ENCODE results near the gene ZNF365.
"Not testable (repeated sequence)": the region's sequence is repeated elsewhere in the genome, so short reads cannot be mapped to it uniquely, and the experiment has no call there.

ZNF365 gene

DNA sequence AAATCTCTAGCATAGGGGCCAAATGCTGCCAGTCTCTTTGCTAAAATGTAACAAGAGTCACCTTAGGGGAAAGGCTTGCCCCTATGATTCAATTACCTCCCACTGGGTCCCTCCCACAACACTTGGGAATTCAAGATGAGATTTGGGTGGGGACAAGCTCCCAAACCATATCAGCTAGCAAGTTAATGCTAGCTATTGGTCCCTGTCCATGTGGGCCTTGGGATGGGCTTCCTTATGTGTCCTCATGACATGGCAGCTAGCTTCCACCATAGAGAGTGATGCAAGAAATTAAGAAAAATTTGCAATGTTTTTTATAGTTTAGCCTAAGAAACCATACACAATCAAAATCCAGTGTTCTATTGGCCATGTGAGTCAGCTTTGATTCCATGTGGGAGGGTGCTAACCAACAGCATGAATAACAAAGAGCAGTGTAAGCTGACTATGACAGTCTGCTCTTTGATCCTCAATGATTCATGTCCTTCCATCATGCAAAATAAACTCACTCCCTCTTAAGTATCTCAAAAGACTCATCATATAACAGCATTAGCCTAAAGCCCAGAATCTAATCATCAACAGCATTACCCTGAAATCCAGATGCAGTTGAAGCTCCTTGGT, 21.7 kb upstream of the ZNF365 start:
- Histone ChIP-seq H3K9ac (no peak overlapping the region), H3K27ac (no peak overlapping the region), H3K36me3 (ENCODE audit: control insufficient read depth, insufficient read depth, low read length) (no peaks in the 10 kb centered on the region), H2AFZ (no peak overlapping the region), H3K79me2 (no peaks in the 10 kb centered on the region), H3K9me3 (ENCODE audit: control insufficient read depth, low read length) (no peaks in the 10 kb centered on the region), H3K27me3 (ENCODE audit: control insufficient read depth, insufficient read depth, low read length) (no peaks in the 10 kb centered on the region), H3K4me3 (ENCODE audit: low read depth, low read length) (no peak overlapping the region), H3K4me2 (ENCODE audit: low read length) (no peak overlapping the region), H3K4me1 (no peaks in the 10 kb centered on the region)
- TF ChIP-seq, protein P1, sequence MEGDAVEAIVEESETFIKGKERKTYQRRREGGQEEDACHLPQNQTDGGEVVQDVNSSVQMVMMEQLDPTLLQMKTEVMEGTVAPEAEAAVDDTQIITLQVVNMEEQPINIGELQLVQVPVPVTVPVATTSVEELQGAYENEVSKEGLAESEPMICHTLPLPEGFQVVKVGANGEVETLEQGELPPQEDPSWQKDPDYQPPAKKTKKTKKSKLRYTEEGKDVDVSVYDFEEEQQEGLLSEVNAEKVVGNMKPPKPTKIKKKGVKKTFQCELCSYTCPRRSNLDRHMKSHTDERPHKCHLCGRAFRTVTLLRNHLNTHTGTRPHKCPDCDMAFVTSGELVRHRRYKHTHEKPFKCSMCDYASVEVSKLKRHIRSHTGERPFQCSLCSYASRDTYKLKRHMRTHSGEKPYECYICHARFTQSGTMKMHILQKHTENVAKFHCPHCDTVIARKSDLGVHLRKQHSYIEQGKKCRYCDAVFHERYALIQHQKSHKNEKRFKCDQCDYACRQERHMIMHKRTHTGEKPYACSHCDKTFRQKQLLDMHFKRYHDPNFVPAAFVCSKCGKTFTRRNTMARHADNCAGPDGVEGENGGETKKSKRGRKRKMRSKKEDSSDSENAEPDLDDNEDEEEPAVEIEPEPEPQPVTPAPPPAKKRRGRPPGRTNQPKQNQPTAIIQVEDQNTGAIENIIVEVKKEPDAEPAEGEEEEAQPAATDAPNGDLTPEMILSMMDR (IDR thresholded peaks at IDR 0.05): no peak

DNA sequence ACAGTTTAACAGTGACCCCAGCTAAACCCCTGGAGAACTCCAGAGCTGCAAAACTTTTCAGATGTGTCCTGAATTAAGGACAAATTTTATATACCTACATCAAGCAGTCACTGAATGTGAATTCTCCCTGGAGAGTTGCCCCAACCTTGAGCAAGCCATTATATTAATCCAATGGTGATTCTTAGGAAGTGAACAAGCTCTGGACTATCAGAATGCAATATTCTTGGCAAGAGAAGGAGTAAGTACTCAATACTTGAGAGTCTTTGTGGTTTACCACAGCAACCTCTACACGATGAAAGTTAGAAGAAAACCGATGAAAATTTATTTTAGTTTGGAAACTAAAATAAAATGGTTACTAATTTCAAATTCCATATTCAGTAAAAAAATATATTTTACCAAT, 19.3 kb upstream of the ZNF365 start:
- Histone ChIP-seq H3K9ac (no peak overlapping the region), H3K79me2 (no peaks in the 10 kb centered on the region), H3K9me3 (ENCODE audit: control insufficient read depth, low read length) (no peaks in the 10 kb centered on the region), H3K36me3 (ENCODE audit: control insufficient read depth, insufficient read depth, low read length) (no peaks in the 10 kb centered on the region), H2AFZ (no peak overlapping the region), H3K4me2 (ENCODE audit: low read length) (no peak overlapping the region), H3K27ac (no peak overlapping the region), H3K4me3 (ENCODE audit: low read depth, low read length) (no peak overlapping the region), H3K4me1 (no peaks in the 10 kb centered on the region), H3K27me3 (ENCODE audit: control insufficient read depth, insufficient read depth, low read length) (no peaks in the 10 kb centered on the region)
- TF ChIP-seq, protein P1 (IDR thresholded peaks at IDR 0.05): no peak

DNA sequence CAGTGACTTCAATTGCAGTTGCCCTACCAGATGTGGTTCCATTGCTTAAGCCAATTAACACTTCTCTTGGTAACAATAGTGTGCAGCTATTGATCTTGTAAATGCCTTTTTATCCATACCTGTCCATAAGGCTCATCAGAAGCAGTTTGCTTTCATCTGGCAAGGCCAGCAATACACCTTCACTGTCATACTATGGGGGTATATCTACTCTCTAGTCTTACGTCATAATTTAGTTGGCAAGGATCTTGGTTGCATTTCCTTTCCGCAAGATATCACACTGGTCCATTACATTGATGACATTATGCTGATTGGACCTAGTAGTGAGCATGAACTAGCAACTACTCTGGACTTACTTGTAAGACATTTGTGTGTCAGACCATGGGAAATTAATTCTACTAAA, 17.7 kb upstream of the ZNF365 start:
- Histone ChIP-seq H3K4me2 (ENCODE audit: low read length) (no peak overlapping the region), H3K4me3 (ENCODE audit: low read depth, low read length) (no peak overlapping the region), H3K79me2 (no peaks in the 10 kb centered on the region), H3K9me3 (ENCODE audit: control insufficient read depth, low read length) (no peaks in the 10 kb centered on the region), H3K36me3 (ENCODE audit: control insufficient read depth, insufficient read depth, low read length) (no peaks in the 10 kb centered on the region), H3K9ac (no peak overlapping the region), H3K4me1 (no peaks in the 10 kb centered on the region), H2AFZ (no peak overlapping the region), H3K27ac (no peak overlapping the region), H3K27me3 (ENCODE audit: control insufficient read depth, insufficient read depth, low read length) (no peaks in the 10 kb centered on the region)
- TF ChIP-seq, protein P1 (IDR thresholded peaks at IDR 0.05): no peak

DNA sequence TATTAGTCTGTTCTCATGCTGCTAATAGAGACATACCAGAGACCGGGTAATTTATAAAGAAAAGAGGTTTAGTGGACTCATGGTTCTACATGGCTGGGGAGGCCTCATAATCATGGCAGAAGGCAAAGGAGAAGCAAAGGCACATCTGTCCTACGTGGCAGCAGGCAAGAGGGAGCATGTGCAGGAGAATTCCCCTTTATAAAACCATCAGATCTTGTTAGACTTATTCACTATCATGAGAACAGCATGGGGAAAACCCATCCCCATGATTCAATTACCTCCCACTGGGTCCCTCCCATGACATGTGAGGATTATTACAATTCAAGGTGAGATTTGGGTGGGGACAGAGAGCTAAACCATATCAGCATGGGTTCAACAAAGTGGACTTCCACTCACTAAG, 16.0 kb upstream of the ZNF365 start:
- H3K9ac ChIP-seq; H3K36me3 ChIP-seq (ENCODE audit: control insufficient read depth, insufficient read depth, low read length); H3K27me3 ChIP-seq (ENCODE audit: control insufficient read depth, insufficient read depth, low read length); H3K9me3 ChIP-seq (ENCODE audit: control insufficient read depth, low read length); H3K4me2 ChIP-seq (ENCODE audit: low read length); H3K4me3 ChIP-seq (ENCODE audit: low read depth, low read length); H2AFZ ChIP-seq; H3K79me2 ChIP-seq; H3K4me1 ChIP-seq; H3K27ac ChIP-seq: not testable (repeated sequence)

DNA sequence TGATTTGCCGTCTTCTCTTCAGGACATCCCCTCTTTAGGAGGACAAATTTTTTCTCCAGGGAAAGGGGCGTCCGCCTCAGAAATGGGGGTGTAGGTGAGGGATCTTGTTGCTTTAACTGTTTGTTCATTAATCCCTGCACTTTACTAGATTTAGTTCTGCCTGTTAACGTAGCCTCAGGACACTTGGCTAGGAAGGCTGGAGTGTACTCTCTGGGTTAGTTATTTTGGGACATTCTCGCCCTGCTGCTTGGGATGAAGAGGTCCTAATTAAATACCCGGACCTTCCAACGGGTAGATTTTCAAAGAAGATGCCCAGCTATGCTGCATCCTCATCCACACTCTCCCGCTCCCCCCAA, 552 bp upstream of the ZNF365 start:
- Histone ChIP-seq H3K79me2 (no peaks in the 10 kb centered on the region), H3K9ac (no peak overlapping the region), H3K4me3 (ENCODE audit: low read depth, low read length) (peak overlapping the region; percentile 48)

More for the DNA sequence above, 552 bp upstream of the ZNF365 start:
- Histone ChIP-seq H2AFZ (peak overlapping the region; percentile 85), H3K36me3 (ENCODE audit: control insufficient read depth, insufficient read depth, low read length) (no peaks in the 10 kb centered on the region), H3K27ac (no peak overlapping the region), H3K4me2 (ENCODE audit: low read length) (peak overlapping the region; percentile 79), H3K27me3 (ENCODE audit: control insufficient read depth, insufficient read depth, low read length) (no peaks in the 10 kb centered on the region), H3K9me3 (ENCODE audit: control insufficient read depth, low read length) (no peaks in the 10 kb centered on the region), H3K4me1 (no peaks in the 10 kb centered on the region)
- TF ChIP-seq, protein P1 (IDR thresholded peaks at IDR 0.05): no peak
